ENCODE measurements around the gene BCL2L13.
A peak's percentile ranks its signal among the peaks of the same experiment; 100 is the strongest.

BCL2L13 gene

DNA sequence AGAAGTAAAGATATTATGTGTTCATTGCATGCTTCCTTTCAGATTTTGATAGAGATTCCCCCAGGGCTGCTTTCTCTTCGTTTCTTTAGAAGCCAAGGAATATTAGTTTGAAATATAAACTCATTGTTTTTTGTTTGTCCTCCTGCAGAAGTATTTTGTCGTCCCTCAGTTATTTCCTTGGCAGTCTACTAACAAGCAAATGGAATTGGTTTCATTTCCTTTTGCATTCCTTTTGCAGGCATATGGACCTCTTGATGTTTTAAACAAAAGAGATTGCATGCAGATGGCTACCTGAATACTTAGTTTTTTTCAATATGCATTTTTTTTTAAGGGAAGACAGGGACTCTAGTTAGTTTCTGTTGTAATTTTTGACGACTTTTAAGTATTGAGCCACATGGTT is 62.2 kb downstream of the BCL2L13 start:
- Histone ChIP-seq H3K4me3 (replicated peaks; ENCODE audit: insufficient read depth, low read length) (no peak overlapping the region), H3K27ac (replicated peaks) (no peak overlapping the region), H3K27me3 (ENCODE audit: insufficient read depth, poor library complexity, severe bottlenecking) (no peaks in the 10 kb centered on the region)
- DNase-seq (ENCODE audit: low read depth in 1 of 2, low spot score in 1 of 2): no peak
- TF ChIP-seq, protein P1, sequence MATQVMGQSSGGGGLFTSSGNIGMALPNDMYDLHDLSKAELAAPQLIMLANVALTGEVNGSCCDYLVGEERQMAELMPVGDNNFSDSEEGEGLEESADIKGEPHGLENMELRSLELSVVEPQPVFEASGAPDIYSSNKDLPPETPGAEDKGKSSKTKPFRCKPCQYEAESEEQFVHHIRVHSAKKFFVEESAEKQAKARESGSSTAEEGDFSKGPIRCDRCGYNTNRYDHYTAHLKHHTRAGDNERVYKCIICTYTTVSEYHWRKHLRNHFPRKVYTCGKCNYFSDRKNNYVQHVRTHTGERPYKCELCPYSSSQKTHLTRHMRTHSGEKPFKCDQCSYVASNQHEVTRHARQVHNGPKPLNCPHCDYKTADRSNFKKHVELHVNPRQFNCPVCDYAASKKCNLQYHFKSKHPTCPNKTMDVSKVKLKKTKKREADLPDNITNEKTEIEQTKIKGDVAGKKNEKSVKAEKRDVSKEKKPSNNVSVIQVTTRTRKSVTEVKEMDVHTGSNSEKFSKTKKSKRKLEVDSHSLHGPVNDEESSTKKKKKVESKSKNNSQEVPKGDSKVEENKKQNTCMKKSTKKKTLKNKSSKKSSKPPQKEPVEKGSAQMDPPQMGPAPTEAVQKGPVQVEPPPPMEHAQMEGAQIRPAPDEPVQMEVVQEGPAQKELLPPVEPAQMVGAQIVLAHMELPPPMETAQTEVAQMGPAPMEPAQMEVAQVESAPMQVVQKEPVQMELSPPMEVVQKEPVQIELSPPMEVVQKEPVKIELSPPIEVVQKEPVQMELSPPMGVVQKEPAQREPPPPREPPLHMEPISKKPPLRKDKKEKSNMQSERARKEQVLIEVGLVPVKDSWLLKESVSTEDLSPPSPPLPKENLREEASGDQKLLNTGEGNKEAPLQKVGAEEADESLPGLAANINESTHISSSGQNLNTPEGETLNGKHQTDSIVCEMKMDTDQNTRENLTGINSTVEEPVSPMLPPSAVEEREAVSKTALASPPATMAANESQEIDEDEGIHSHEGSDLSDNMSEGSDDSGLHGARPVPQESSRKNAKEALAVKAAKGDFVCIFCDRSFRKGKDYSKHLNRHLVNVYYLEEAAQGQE (IDR thresholded peaks at IDR 0.05; ENCODE audit: insufficient replicate concordance, low read depth): no peak
- TF ChIP-seq POLR2AphosphoS5 (IDR thresholded peaks at IDR 0.05; ENCODE audit: low read depth): no peak
- no peak for TF ChIP-seq SPI1 (IDR thresholded peaks at IDR 0.05; ENCODE audit: borderline replicate concordance, low read depth)
- TF ChIP-seq GABPA (IDR thresholded peaks at IDR 0.05; ENCODE audit: low read depth): no peak
- TF ChIP-seq, protein P2, sequence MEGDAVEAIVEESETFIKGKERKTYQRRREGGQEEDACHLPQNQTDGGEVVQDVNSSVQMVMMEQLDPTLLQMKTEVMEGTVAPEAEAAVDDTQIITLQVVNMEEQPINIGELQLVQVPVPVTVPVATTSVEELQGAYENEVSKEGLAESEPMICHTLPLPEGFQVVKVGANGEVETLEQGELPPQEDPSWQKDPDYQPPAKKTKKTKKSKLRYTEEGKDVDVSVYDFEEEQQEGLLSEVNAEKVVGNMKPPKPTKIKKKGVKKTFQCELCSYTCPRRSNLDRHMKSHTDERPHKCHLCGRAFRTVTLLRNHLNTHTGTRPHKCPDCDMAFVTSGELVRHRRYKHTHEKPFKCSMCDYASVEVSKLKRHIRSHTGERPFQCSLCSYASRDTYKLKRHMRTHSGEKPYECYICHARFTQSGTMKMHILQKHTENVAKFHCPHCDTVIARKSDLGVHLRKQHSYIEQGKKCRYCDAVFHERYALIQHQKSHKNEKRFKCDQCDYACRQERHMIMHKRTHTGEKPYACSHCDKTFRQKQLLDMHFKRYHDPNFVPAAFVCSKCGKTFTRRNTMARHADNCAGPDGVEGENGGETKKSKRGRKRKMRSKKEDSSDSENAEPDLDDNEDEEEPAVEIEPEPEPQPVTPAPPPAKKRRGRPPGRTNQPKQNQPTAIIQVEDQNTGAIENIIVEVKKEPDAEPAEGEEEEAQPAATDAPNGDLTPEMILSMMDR (IDR thresholded peaks at IDR 0.05; ENCODE audit: insufficient read depth, low read length): no peak

DNA sequence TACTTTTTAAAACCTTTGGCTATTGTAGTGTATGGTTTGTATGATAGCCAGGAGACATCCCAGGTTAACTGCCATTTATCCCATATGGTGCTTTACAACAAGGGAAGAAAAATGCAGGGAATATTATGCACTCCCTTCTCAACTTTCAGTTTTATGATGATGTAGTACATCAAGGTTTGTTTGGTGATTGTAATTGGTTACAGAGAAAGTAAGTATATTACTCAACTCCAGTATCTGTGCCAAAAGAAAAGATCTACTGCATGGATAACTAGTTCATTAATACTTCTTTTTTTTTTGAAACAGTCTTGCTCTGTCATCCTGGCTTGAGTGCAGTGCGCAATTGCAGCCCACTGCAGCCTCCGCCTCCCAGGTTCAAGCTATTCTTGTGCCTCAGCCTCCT is 65.3 kb downstream of the BCL2L13 start:
- TF ChIP-seq, protein P2 (IDR thresholded peaks at IDR 0.05; ENCODE audit: insufficient read depth, low read length): no peak
- TF ChIP-seq, protein P1 (IDR thresholded peaks at IDR 0.05; ENCODE audit: insufficient replicate concordance, low read depth): no peak
- no peak for TF ChIP-seq POLR2AphosphoS5 (IDR thresholded peaks at IDR 0.05; ENCODE audit: low read depth)
- no peak for DNase-seq (ENCODE audit: low read depth in 1 of 2, low spot score in 1 of 2)
- no peak overlapping the region for H3K4me3 ChIP-seq (replicated peaks; ENCODE audit: insufficient read depth, low read length)
- no peaks in the 10 kb centered on the region for H3K27me3 ChIP-seq (ENCODE audit: insufficient read depth, poor library complexity, severe bottlenecking)
- no peak overlapping the region for H3K27ac ChIP-seq (replicated peaks)

DNA sequence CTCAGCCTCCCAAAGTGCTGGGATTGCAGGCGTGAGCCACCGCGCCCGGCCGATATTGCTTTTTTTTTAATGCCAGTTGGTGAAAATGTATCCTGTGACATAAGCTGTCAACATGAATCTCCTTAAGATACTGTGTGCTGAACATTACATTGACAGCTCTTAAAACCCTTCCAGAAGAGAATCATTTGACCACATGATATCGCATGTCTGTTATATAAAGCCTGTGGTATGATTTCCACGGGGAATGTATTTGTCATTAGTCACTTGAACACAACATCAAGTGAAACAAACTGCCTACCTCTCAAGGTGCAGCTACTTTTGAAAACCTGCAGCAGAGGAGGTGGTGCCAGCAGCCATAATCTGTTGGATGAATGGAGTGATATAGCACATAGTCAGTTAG is 67.0 kb downstream of the BCL2L13 start:
- peak overlapping the region; percentile 55; the same call in 1 of the 2 replicates for H3K27ac ChIP-seq (replicated peaks)
- H3K27me3 ChIP-seq (ENCODE audit: insufficient read depth, poor library complexity, severe bottlenecking): no peaks in the 10 kb centered on the region

More for the DNA sequence above, 67.0 kb downstream of the BCL2L13 start:
- no peak overlapping the region for H3K4me3 ChIP-seq (replicated peaks; ENCODE audit: insufficient read depth, low read length)
- no peak for TF ChIP-seq POLR2AphosphoS5 (IDR thresholded peaks at IDR 0.05; ENCODE audit: low read depth)
- no peak for TF ChIP-seq GABPA (IDR thresholded peaks at IDR 0.05; ENCODE audit: low read depth)
- no peak for TF ChIP-seq SPI1 (IDR thresholded peaks at IDR 0.05; ENCODE audit: borderline replicate concordance, low read depth)
- TF ChIP-seq, protein P2 (IDR thresholded peaks at IDR 0.05; ENCODE audit: insufficient read depth, low read length): no peak
- TF ChIP-seq, protein P1 (IDR thresholded peaks at IDR 0.05; ENCODE audit: insufficient replicate concordance, low read depth): no peak
- DNase-seq (ENCODE audit: low read depth in 1 of 2, low spot score in 1 of 2): no peak
